Common myeloid progenitor, CD34-positive (primary cell): ENCODE data around the gene PDE4D.
A peak's percentile ranks its signal among the peaks of the same experiment; 100 is the strongest.

Source experiments
- CTCF ChIA-PET: fragments of 350-600 bp; sonication (Branson Sonifier 250); formaldehyde crosslinking; loops from one replicate; lab custom pipeline; 2021; ENCODE audit warnings: antibody characterized with exemption; lab: Charles Lee
- POLR2A ChIA-PET: fragments of 350-600 bp; sonication (Branson Sonifier 250); formaldehyde crosslinking; loops from one replicate; lab custom pipeline; 2021; ENCODE audit warnings: antibody characterized with exemption; lab: Charles Lee
- DNase-seq, 3 donors: peaks; one replicate each; pipeline versions ENCODE4 v3.0.0 to v3.0.0-alpha.2; 2013
- H3K27ac ChIP-seq, 2 experiments: 1 replicate in 1 of 2; 2 replicates in 1 of 2; pipeline ENCODE4 v1.7.0; 2013; ENCODE audit warnings: inconsistent platforms in 2 of 2, low read length in 2 of 2, mild to moderate bottlenecking in 2 of 2, low read depth in 1 of 2, moderate library complexity in 1 of 2; ENCODE audit not compliant: severe bottlenecking in 2 of 2, insufficient read depth in 1 of 2, poor library complexity in 1 of 2
- H3K27me3 ChIP-seq, 5 experiments: replicated peaks in 2 of 5; 1 replicate in 3 of 5; 2 replicates in 2 of 5; pipeline versions ENCODE4 v1.6.1 to v1.7.0; 2013; ENCODE audit warnings: low read length in 4 of 5, mild to moderate bottlenecking in 2 of 5, moderate library complexity in 2 of 5, inconsistent platforms in 1 of 5; ENCODE audit not compliant: insufficient read depth in 5 of 5, control insufficient read depth in 4 of 5
- H3K36me3 ChIP-seq, 4 experiments: 1 replicate in 2 of 4; 2 replicates in 2 of 4; pipeline versions ENCODE4 v1.6.1 to v1.7.0; 2013; ENCODE audit warnings: low read length in 3 of 4, control low read depth in 1 of 4, mild to moderate bottlenecking in 1 of 4; ENCODE audit not compliant: control insufficient read depth in 4 of 4, insufficient read depth in 4 of 4
- H3K4me1 ChIP-seq, 4 experiments: 1 replicate in 3 of 4; 2 replicates in 1 of 4; pipeline versions ENCODE4 v1.6.1 to v1.7.1; 2013; ENCODE audit warnings: low read length in 3 of 4, mild to moderate bottlenecking in 3 of 4, control low read depth in 1 of 4, inconsistent platforms in 1 of 4, moderate library complexity in 1 of 4; ENCODE audit not compliant: control insufficient read depth in 4 of 4, insufficient read depth in 4 of 4; ENCODE audit errors: control extremely low read depth in 1 of 4
- H3K4me3 ChIP-seq, 7 experiments: 1 replicate in 4 of 7; 2 replicates in 3 of 7; pipeline versions ENCODE4 v1.5.1 to v1.7.0; 2013; ENCODE audit warnings: mild to moderate bottlenecking in 7 of 7, low read length in 6 of 7, moderate library complexity in 6 of 7, inconsistent platforms in 2 of 7, low read depth in 2 of 7, control low read depth in 1 of 7; ENCODE audit not compliant: insufficient read depth in 4 of 7, control insufficient read depth in 1 of 7; ENCODE audit errors: extremely low read depth in 1 of 7
- H3K9me3 ChIP-seq, 5 experiments: 1 replicate in 4 of 5; 2 replicates in 1 of 5; pipeline versions ENCODE4 v1.6.1 to v1.7.1; 2013; ENCODE audit warnings: low read length in 4 of 5, mild to moderate bottlenecking in 2 of 5, inconsistent platforms in 1 of 5, low read depth in 1 of 5, moderate library complexity in 1 of 5; ENCODE audit not compliant: control insufficient read depth in 4 of 5, insufficient read depth in 2 of 5; ENCODE audit errors: control extremely low read depth in 1 of 5
- WGBS: methylation state at CpG from one replicate; pipeline ENCODE4 v1.1.5; 2013; ENCODE audit not compliant: insufficient coverage; 5-methylcytosine and 5-hydroxymethylcytosine counted together

Gene PDE4D

DNA sequence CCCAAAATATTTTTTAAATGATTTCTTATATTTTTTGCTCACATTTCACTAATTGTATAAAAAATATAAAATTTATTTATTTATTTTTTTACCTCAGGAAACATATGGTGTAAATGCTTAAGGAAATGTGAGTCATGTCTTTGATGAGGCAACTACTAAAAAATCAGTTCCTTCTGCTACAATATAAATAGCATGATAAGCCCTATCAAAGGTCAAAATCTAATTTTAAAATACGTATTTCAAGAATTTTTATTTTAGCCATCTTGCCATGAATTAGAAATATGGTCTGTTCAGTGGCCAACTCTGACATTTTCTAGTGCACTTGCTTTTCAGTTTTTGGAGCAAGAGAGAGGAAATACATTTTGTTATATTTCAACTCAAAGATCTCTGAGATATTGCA is 50.5 kb downstream of the PDE4D start:
- ChIA-PET CTCF (no interaction called here), POLR2A (no interaction called here)
- WGBS: 0% methylated on average over 1 of the region's 1 CpG
- H3K36me3 ChIP-seq: no peaks in the 10 kb centered on the region
- H3K27me3 ChIP-seq: peaks cover 0 to 1% (median 0%) of the 10 kb centered on the region in 5 experiments
- no peak overlapping the region for H3K4me3 ChIP-seq
- no peak overlapping the region for H3K27ac ChIP-seq
- no peaks in the 10 kb centered on the region for H3K9me3 ChIP-seq
- DNase-seq: peak in 2 of 3 donors; percentile 37 to 59
- H3K4me1 ChIP-seq: no peaks in the 10 kb centered on the region

DNA sequence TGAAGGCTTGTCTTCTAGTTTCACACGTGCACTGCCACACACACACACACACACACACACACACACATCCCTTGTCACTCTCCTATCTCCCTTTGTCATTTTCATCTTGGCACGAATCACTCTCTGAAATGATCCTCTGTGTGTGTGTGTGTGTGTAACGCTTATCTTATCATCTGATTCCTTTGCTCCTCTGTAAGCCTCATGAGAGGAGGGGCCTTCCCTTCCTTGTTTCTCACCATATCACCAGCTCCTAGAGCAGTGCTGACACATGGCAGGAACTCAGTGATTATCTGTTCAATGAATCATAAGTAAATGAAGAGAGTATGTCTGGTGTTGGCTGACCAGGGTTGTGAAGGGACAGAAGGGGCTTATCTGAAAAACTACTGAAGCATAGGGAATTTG is 53.3 kb downstream of the PDE4D start:
- no CpG with 5 or more reads among the region's 3 CpGs for WGBS
- ChIA-PET CTCF (interaction anchor here (1.0 kb wide), 1 partner anchor 26 kb away, joined by 3 read pairs; no protein-coding TSS in a partner anchor), POLR2A (no interaction called here)
- H3K4me1 ChIP-seq: no peaks in the 10 kb centered on the region
- H3K36me3 ChIP-seq: no peaks in the 10 kb centered on the region
- H3K9me3 ChIP-seq: no peaks in the 10 kb centered on the region
- DNase-seq: no peak
- H3K27me3 ChIP-seq: peaks cover 0 to 1% (median 0%) of the 10 kb centered on the region in 5 experiments
- no peak overlapping the region for H3K4me3 ChIP-seq
- no peak overlapping the region for H3K27ac ChIP-seq

DNA sequence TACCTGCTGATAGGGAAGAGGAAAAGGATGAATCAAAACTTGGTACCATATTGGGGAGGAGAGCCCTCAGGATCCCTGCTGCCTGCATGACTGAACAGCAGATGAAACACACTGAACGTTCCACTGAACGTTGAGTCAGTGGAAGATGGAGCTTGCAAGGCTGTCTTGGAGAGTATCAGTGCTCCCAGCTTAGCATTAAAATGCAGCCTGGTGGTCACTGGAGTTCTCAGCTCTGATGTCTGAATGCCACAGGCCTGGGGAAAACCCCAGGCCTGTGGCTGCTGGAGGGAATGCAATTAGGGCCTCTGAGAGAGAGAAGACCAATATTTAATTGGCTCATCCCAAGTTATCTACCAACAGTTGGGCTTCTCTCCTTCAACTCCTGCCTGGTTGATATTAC is 54.5 kb downstream of the PDE4D start:
- Histone ChIP-seq H3K4me3 (no peak overlapping the region), H3K27ac (no peak overlapping the region), H3K4me1 (no peaks in the 10 kb centered on the region), H3K36me3 (no peaks in the 10 kb centered on the region), H3K27me3 (peaks cover 0 to 1% (median 0%) of the 10 kb centered on the region in 5 experiments), H3K9me3 (no peaks in the 10 kb centered on the region)
- ChIA-PET CTCF (interaction anchor here (1.0 kb wide), 1 partner anchor 25 kb away, joined by 3 read pairs; no protein-coding TSS in a partner anchor), POLR2A (interaction anchor here (0.9 kb wide), 1 partner anchor 16 kb away, joined by 4 read pairs; no protein-coding TSS in a partner anchor)
- 94% methylated on average over 2 of the region's 2 CpGs for WGBS
- DNase-seq: no peak

DNA sequence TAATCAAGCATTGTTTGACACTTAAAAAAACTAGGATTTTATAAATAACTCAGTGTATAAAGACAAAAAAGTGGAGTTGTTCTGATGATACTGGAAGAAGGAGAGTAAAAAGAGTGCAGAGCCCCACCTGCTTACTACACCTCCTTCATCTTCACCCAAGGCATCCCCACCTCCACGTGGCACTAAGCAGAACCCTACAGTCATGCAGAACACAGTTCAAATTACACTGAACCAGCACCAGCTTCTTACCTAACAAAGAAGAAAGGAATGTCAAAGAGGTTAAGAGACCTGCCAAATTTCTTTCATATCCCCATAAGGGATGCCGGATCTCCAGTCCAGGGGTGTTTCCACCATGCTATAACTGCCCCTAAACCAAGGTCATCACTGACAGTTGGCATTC is 55.5 kb downstream of the PDE4D start:
- ChIA-PET POLR2A (no interaction called here), CTCF (no interaction called here)
- DNase-seq: no peak
- WGBS: 100% methylated on average over 1 of the region's 2 CpGs
- Histone ChIP-seq H3K27me3 (peaks cover 0 to 2% (median 0%) of the 10 kb centered on the region in 5 experiments), H3K36me3 (no peaks in the 10 kb centered on the region), H3K27ac (no peak overlapping the region), H3K4me1 (no peaks in the 10 kb centered on the region), H3K9me3 (no peaks in the 10 kb centered on the region), H3K4me3 (no peak overlapping the region)

DNA sequence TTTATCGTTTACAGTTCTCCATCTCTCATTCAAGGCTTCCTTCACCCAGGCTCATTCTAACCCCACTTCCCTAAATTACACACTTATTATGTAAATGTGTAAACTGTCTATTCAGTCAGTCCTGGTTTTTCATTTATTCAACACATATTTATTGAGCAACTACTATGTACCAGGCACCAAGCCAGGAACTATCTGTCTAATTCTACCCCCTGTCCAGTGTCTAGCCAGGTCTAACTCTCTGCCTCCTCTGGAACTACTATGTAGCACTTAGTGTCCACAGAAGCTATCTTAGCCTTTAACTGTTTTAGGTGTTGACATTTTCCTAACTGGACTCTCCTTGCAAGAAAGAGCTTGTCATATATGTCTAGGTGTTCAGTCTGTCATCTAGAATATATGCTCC is 56.5 kb downstream of the PDE4D start:
- Histone ChIP-seq H3K36me3 (no peaks in the 10 kb centered on the region), H3K4me3 (no peak overlapping the region), H3K27me3 (peaks cover 0 to 6% (median 0%) of the 10 kb centered on the region in 5 experiments), H3K27ac (no peak overlapping the region), H3K4me1 (no peaks in the 10 kb centered on the region), H3K9me3 (no peaks in the 10 kb centered on the region)
- POLR2A ChIA-PET: no interaction called here
- CTCF ChIA-PET: no interaction called here
- no peak for DNase-seq
- WGBS: 0% methylated on average over 1 of the region's 1 CpG

DNA sequence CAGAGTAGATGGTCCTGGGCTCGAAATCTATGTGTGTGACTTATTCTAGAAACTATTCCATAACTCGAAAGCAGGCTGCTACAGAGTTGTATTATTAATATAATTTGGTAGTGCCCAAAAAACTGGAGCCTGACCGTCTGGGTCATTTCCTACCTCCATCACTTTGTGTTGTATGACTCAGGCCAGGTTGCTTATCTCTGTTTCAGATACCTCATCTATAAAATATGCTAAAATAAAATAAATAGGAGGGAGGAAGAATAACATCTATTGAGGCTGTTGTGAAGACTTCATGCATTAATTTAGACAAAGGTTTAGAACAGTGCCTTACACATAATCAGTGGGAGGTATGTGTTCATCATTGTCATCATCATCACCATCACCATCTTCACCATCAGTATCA is 57.7 kb downstream of the PDE4D start:
- ChIA-PET POLR2A (no interaction called here), CTCF (no interaction called here)
- no peak overlapping the region for H3K4me3 ChIP-seq
- peaks cover 0 to 6% (median 0%) of the 10 kb centered on the region in 5 experiments for H3K27me3 ChIP-seq
- H3K36me3 ChIP-seq: no peaks in the 10 kb centered on the region
- no peak for DNase-seq
- WGBS: no CpG with 5 or more reads among the region's 3 CpGs
- H3K9me3 ChIP-seq: no peaks in the 10 kb centered on the region
- no peaks in the 10 kb centered on the region for H3K4me1 ChIP-seq
- H3K27ac ChIP-seq: no peak overlapping the region

DNA sequence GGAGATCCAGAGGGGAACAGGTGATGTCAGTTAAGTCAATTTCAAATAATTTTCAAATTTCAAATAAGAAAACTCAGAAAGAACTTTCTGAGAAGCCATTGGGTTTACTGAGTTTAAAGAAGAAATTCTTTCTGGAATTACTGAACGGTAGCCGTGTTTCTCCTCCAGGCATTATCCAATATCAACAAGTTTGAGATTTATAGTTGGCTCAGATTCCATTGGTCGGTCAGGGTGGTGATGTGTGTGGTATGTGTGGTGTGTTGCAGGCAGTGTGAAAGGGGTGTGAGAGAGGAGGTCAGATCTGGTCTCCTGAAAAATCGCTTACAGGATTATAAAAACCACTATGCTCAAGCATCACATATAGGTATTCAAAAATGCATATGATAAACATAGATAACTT is 60.1 kb downstream of the PDE4D start:
- Histone ChIP-seq H3K36me3 (no peaks in the 10 kb centered on the region), H3K4me1 (no peaks in the 10 kb centered on the region), H3K4me3 (no peak overlapping the region), H3K27me3 (peaks cover 0 to 6% (median 0%) of the 10 kb centered on the region in 5 experiments), H3K27ac (no peak overlapping the region), H3K9me3 (no peaks in the 10 kb centered on the region)
- ChIA-PET POLR2A (no interaction called here), CTCF (no interaction called here)
- no CpG with 5 or more reads among the region's 4 CpGs for WGBS
- no peak for DNase-seq
